H9 (cell line): ENCODE measurements around the gene PRR23E. TPM values are rescaled to one million over a fixed set of nuclear protein-coding genes. Genes with fewer than 3 reads are reported as not detected.

Experiments
- DNase-seq: peaks from one replicate; pipeline ENCODE4 v3.0.0-alpha.2; 2017
- H2AFZ ChIP-seq: one replicate; pipeline ENCODE4 v1.6.1; 2013; ENCODE audit warnings: mild to moderate bottlenecking, low read length, control low read depth, moderate library complexity
- H2AK5ac ChIP-seq: 2 replicates; pipeline ENCODE4 v1.6.1; 2013; ENCODE audit warnings: low read length, control low read depth, mixed read lengths; ENCODE audit not compliant: insufficient read length
- H2BK120ac ChIP-seq: one replicate; pipeline ENCODE4 v1.6.1; 2013; ENCODE audit warnings: low read depth, mild to moderate bottlenecking, low read length, control low read depth, inconsistent platforms; ENCODE audit not compliant: poor library complexity, severe bottlenecking
- H2BK12ac ChIP-seq: 2 replicates; pipeline ENCODE4 v1.6.1; 2013; ENCODE audit warnings: low read length, control low read depth, mixed read lengths, low read depth; ENCODE audit not compliant: insufficient read length
- H2BK15ac ChIP-seq: 2 replicates; pipeline ENCODE4 v1.6.1; 2013; ENCODE audit warnings: low read depth, low read length, control low read depth
- H2BK20ac ChIP-seq: one replicate; pipeline ENCODE4 v1.6.1; 2013; ENCODE audit warnings: low read depth, mild to moderate bottlenecking, low read length, control low read depth, inconsistent platforms; ENCODE audit not compliant: poor library complexity, severe bottlenecking
- H2BK5ac ChIP-seq: 2 replicates; pipeline ENCODE4 v1.6.1; 2013; ENCODE audit warnings: low read length, control low read depth, mixed read lengths; ENCODE audit not compliant: insufficient read length
- H3K14ac ChIP-seq: 2 replicates; pipeline ENCODE4 v1.6.1; 2013; ENCODE audit warnings: low read length, control low read depth; ENCODE audit not compliant: insufficient read depth
- H3K18ac ChIP-seq: 2 replicates; pipeline ENCODE4 v1.6.1; 2013; ENCODE audit warnings: low read depth, mild to moderate bottlenecking, mixed read lengths, low read length, control low read depth; ENCODE audit not compliant: insufficient read length
- H3K23ac ChIP-seq: 2 replicates; pipeline ENCODE4 v1.6.1; 2013; ENCODE audit warnings: low read length, control low read depth, mixed read lengths, low read depth; ENCODE audit not compliant: insufficient read length
- H3K23me2 ChIP-seq: 2 replicates; pipeline ENCODE4 v1.6.1; 2013; ENCODE audit warnings: low read depth, mild to moderate bottlenecking, mixed read lengths, low read length, control low read depth; ENCODE audit not compliant: insufficient read length, poor library complexity, severe bottlenecking
- H3K27ac ChIP-seq: 2 replicates; pipeline ENCODE4 v1.5.1; 2013; ENCODE audit warnings: low read length, control low read depth, mixed read lengths, low read depth; ENCODE audit not compliant: insufficient read length
- H3K27me3 ChIP-seq: 2 replicates; pipeline ENCODE4 v1.6.1; 2013; ENCODE audit warnings: low read length, control low read depth, inconsistent platforms; ENCODE audit not compliant: insufficient read depth
- H3K4ac ChIP-seq: 2 replicates; pipeline ENCODE4 v1.6.1; 2013; ENCODE audit warnings: low read depth, mild to moderate bottlenecking, control low read depth, inconsistent platforms, low read length, moderate library complexity
- H3K4me1 ChIP-seq: 2 replicates; pipeline ENCODE4 v1.6.1; 2013; ENCODE audit warnings: low read length, control low read depth, inconsistent platforms; ENCODE audit not compliant: insufficient read depth
- H3K4me2 ChIP-seq: 2 replicates; pipeline ENCODE4 v1.6.1; 2013; ENCODE audit warnings: low read length, control low read depth, mixed read lengths; ENCODE audit not compliant: insufficient read length, insufficient read depth
- H3K56ac ChIP-seq: 2 replicates; pipeline ENCODE4 v1.6.1; 2013; ENCODE audit warnings: low read depth, mild to moderate bottlenecking, mixed read lengths, low read length, control low read depth; ENCODE audit not compliant: insufficient read length
- H3K79me1 ChIP-seq: 2 replicates; pipeline ENCODE4 v1.6.1; 2013; ENCODE audit warnings: low read depth, mild to moderate bottlenecking, moderate library complexity, low read length, control low read depth, inconsistent platforms; ENCODE audit not compliant: insufficient read depth, poor library complexity, severe bottlenecking
- H3K79me2 ChIP-seq: 2 replicates; pipeline ENCODE4 v1.6.1; 2013; ENCODE audit warnings: low read length, control low read depth, inconsistent platforms; ENCODE audit not compliant: insufficient read depth
- H3K9ac ChIP-seq: 2 replicates; pipeline ENCODE4 v1.6.1; 2013; ENCODE audit warnings: low read length, control low read depth, mixed read lengths; ENCODE audit not compliant: insufficient read length; ENCODE audit errors: extremely low read depth
- H3K9me3 ChIP-seq: one replicate; pipeline ENCODE4 v1.6.1; 2013; ENCODE audit warnings: low read depth, low read length, inconsistent platforms; ENCODE audit not compliant: control insufficient read depth
- H3T11ph ChIP-seq: one replicate; pipeline ENCODE4 v1.6.1; 2013; ENCODE audit warnings: mild to moderate bottlenecking, low read length, control low read depth, inconsistent platforms
- H4K20me1 ChIP-seq: one replicate; pipeline ENCODE4 v1.6.1; 2013; ENCODE audit not compliant: control insufficient read depth, insufficient read length, insufficient read depth
- H4K5ac ChIP-seq: 2 replicates; pipeline ENCODE4 v1.6.1; 2013; ENCODE audit warnings: low read depth, mild to moderate bottlenecking, mixed read lengths, low read length, control low read depth; ENCODE audit not compliant: insufficient read length
- H4K8ac ChIP-seq: replicated peaks from 2 replicates; pipeline ENCODE4 v1.6.1; 2013; ENCODE audit warnings: low read length, control low read depth, mixed read lengths, low read depth; ENCODE audit not compliant: insufficient read length
- H4K91ac ChIP-seq: 2 replicates; pipeline ENCODE4 v1.6.1; 2013; ENCODE audit warnings: low read depth, mild to moderate bottlenecking, moderate library complexity, mixed read lengths, low read length, control low read depth; ENCODE audit not compliant: insufficient read length
- H3K27ac Mint-ChIP-seq, 3 experiments: 2 replicates in 2 of 3; 3 replicates in 1 of 3; pipeline ENCODE4 v1.8.0; 2020 to 2021; ENCODE audit warnings: mixed read lengths in 3 of 3, mild to moderate bottlenecking in 1 of 3, moderate library complexity in 1 of 3
- H3K27me3 Mint-ChIP-seq: 2 replicates; pipeline ENCODE4 v1.8.0; 2021; ENCODE audit warnings: low read depth, mild to moderate bottlenecking, moderate library complexity, mixed read lengths
- H3K36me3 Mint-ChIP-seq, 3 experiments: 2 replicates in 2 of 3; 3 replicates in 1 of 3; pipeline ENCODE4 v1.8.0; 2020 to 2021; ENCODE audit warnings: low read depth in 3 of 3, mixed read lengths in 3 of 3; ENCODE audit not compliant: insufficient read depth in 1 of 3
- H3K4me1 Mint-ChIP-seq, 2 experiments: 2 replicates each; pipeline ENCODE4 v1.8.0; 2020; ENCODE audit warnings: mixed read lengths in 2 of 2
- H3K4me3 Mint-ChIP-seq, 2 experiments: 2 replicates in 1 of 2; 3 replicates in 1 of 2; pipeline ENCODE4 v1.8.0; 2020 to 2021; ENCODE audit warnings: mild to moderate bottlenecking in 2 of 2, mixed read lengths in 2 of 2, moderate library complexity in 1 of 2
- H3K9me3 Mint-ChIP-seq, 2 experiments: 2 replicates in 1 of 2; 3 replicates in 1 of 2; pipeline ENCODE4 v1.8.0; 2020; ENCODE audit warnings: mild to moderate bottlenecking in 2 of 2, mixed read lengths in 2 of 2, moderate library complexity in 1 of 2
- CTCF ChIP-seq: fragments of 200-600 bp; sonication (generic); conservative IDR thresholded peaks from 3 replicates; pipeline ENCODE4 v1.8.0; 2021; ENCODE audit warnings: antibody characterized with exemption, mild to moderate bottlenecking
- WGBS: extraction: QIAGEN DNeasy Blood & Tissue Kit; methylation state at CpG from one replicate; pipeline ENCODE4 v1.1.7; 2013; ENCODE audit warnings: missing lambda C conversion rate, low lambda C conversion rate, mixed read lengths; ENCODE audit not compliant: insufficient read length; ENCODE audit errors: extremely low coverage; 5-methylcytosine and 5-hydroxymethylcytosine counted together
- total RNA-seq: library from RNA; stranded (reverse); gene quantifications from 2 replicates; pipeline ENCODE4 v1.2.1, GENCODE V29; 2021

Gene PRR23E
- total RNA-seq, 1 experiment from 2014 or later: not detected

GRCh38 chr3:127220497-127220896 lies 27.6 kb downstream of the PRR23E start:
- no CpG with 5 or more reads among the region's 9 CpGs for WGBS
- no peak for DNase-seq
- Histone ChIP-seq H2AK5ac (no peak overlapping the region), H3K4ac (no peak overlapping the region), H2BK120ac (no peak overlapping the region), H3K27ac (no peak overlapping the region), H3K27me3 (no peaks in the 10 kb centered on the region), H2BK12ac (no peak overlapping the region), H2BK5ac (no peak overlapping the region), H3K9me3 (no peaks in the 10 kb centered on the region), H2AFZ (no peak overlapping the region), H3K79me1 (no peaks in the 10 kb centered on the region), H3T11ph (no peak overlapping the region), H3K18ac (no peak overlapping the region), H4K5ac (no peak overlapping the region), H2BK20ac (no peak overlapping the region), H4K91ac (no peak overlapping the region), H3K4me1 (no peaks in the 10 kb centered on the region), H3K23ac (no peak overlapping the region), H3K4me2 (no peak overlapping the region), H3K9ac (no peak overlapping the region), H4K20me1 (no peaks in the 10 kb centered on the region), H3K23me2 (no peaks in the 10 kb centered on the region), H3K56ac (no peak overlapping the region), H2BK15ac (no peak overlapping the region), H4K8ac (no peak overlapping the region), H3K79me2 (no peaks in the 10 kb centered on the region), H3K14ac (no peak overlapping the region)
- Mint-ChIP-seq H3K27me3 (peaks cover 10% of the 10 kb centered on the region; the same call in 1 of the 2 replicates), H3K4me1 (peaks cover 5 to 13% of the 10 kb centered on the region in 2 experiments; a peak in 3 of 4 replicates), H3K36me3 (peaks cover 0 to 8% (median 5%) of the 10 kb centered on the region in 3 experiments; a peak in 3 of 7 replicates), H3K4me3 (no peak overlapping the region), H3K9me3 (peaks cover 3 to 7% of the 10 kb centered on the region in 2 experiments; a peak in 4 of 5 replicates), H3K27ac (no peak overlapping the region)
- TF ChIP-seq CTCF: no peak
